ENCODE results near the gene FAM135A. TPM values are rescaled to one million over a fixed set of nuclear protein-coding genes. Genes with fewer than 3 reads are reported as not detected.
A peak's percentile ranks its signal among the peaks of the same experiment; 100 is the strongest.

Gene FAM135A
- total RNA-seq = 11.4 TPM
- long read RNA-seq, partial matches to known transcripts = 1 of 3 reads
- long read RNA-seq, other reads (novel, unspliced or antisense) = 2 of 3 reads

GRCh38 chr6:70413114-70413991 is at the start of gene FAM135A:
Gene FAM135A, plus strand, starts transcription at chr6:70413508. Its CDS starts 14,835 bp downstream, at chr6:70428343.
- ATAC-seq = peak; percentile 99
- intact Hi-C loops (cut with DNase I) = loop anchor here (10.0 kb wide), 1 partner anchor 251 kb away; the partner anchor contains the start of gene SMAP1
- peak; percentile 97 for DNase-seq (ENCODE audit: missing footprints)

GRCh38 chr6:70363741-70364493 is 49.4 kb upstream of the FAM135A start:
- ATAC-seq = no peak
- intact Hi-C loops (cut with DNase I) = no loop called here
- peak; percentile 62 for DNase-seq (ENCODE audit: missing footprints)

GRCh38 chr6:70369332-70369950 is 43.9 kb upstream of the FAM135A start:
- peak; percentile 64 for DNase-seq (ENCODE audit: missing footprints)
- peak; percentile 60 for ATAC-seq
- intact Hi-C loops (cut with DNase I) = loop anchor here (1.0 to 2.0 kb wide), 2 partner anchors 59 to 149 kb away; no protein-coding TSS in a partner anchor

- intact Hi-C loops (cut with DNase I) = loop anchor here (10.0 kb wide), 1 partner anchor 644 kb away; no protein-coding TSS in a partner anchor
- DNase-seq (ENCODE audit: missing footprints) (no peak), ATAC-seq (no peak)
Measured at GRCh38 chr6:70370496-70370895, 42.8 kb upstream of the FAM135A start.

- ATAC-seq = no peak
- DNase-seq (ENCODE audit: missing footprints) = no peak
- intact Hi-C loops (cut with DNase I) = loop anchor here (10.0 kb wide), 1 partner anchor 643 kb away; no protein-coding TSS in a partner anchor
Measured at GRCh38 chr6:70371454-70372105, 41.7 kb upstream of the FAM135A start.

- DNase-seq (ENCODE audit: missing footprints) = no peak
- no peak for ATAC-seq
- intact Hi-C loops (cut with DNase I) = loop anchor here (10.0 kb wide), 1 partner anchor 640 kb away; no protein-coding TSS in a partner anchor
Measured at GRCh38 chr6:70375166-70375565, 38.1 kb upstream of the FAM135A start.

GRCh38 chr6:70375882-70376281 is 37.4 kb upstream of the FAM135A start:
- DNase-seq (ENCODE audit: missing footprints) = no peak
- intact Hi-C loops (cut with DNase I) = loop anchor here (10.0 kb wide), 1 partner anchor 639 kb away; no protein-coding TSS in a partner anchor
- no peak for ATAC-seq

- intact Hi-C loops (cut with DNase I) = loop anchor here (10.0 kb wide), 1 partner anchor 638 kb away; no protein-coding TSS in a partner anchor
- no peak for ATAC-seq
- DNase-seq (ENCODE audit: missing footprints) = no peak
Measured at GRCh38 chr6:70376628-70377027, 36.7 kb upstream of the FAM135A start.

- intact Hi-C loops (cut with DNase I) = loop anchor here (10.0 kb wide), 1 partner anchor 637 kb away; no protein-coding TSS in a partner anchor
- DNase-seq (ENCODE audit: missing footprints) (no peak), ATAC-seq (no peak)
Measured at GRCh38 chr6:70377372-70377771, 35.9 kb upstream of the FAM135A start.

- no peak for ATAC-seq
- no peak for DNase-seq (ENCODE audit: missing footprints)
- intact Hi-C loops (cut with DNase I) = loop anchor here (10.0 kb wide), 1 partner anchor 635 kb away; no protein-coding TSS in a partner anchor
Measured at GRCh38 chr6:70379473-70380013, 33.8 kb upstream of the FAM135A start.

- intact Hi-C loops (cut with DNase I) = no loop called here
- DNase-seq (ENCODE audit: missing footprints) (no peak), ATAC-seq (no peak)
Measured at GRCh38 chr6:70380252-70380651, 33.1 kb upstream of the FAM135A start.

- intact Hi-C loops (cut with DNase I) = no loop called here
- no peak for ATAC-seq
- no peak for DNase-seq (ENCODE audit: missing footprints)
Measured at GRCh38 chr6:70380771-70381416, 32.4 kb upstream of the FAM135A start.

- ATAC-seq (no peak), DNase-seq (ENCODE audit: missing footprints) (no peak)
- intact Hi-C loops (cut with DNase I) = no loop called here
Measured at GRCh38 chr6:70381417-70381782, 31.9 kb upstream of the FAM135A start.

GRCh38 chr6:70385901-70386300 is 27.4 kb upstream of the FAM135A start:
- intact Hi-C loops (cut with DNase I) = no loop called here
- DNase-seq (ENCODE audit: missing footprints) = no peak
- no peak for ATAC-seq

GRCh38 chr6:70388814-70389213 is 24.5 kb upstream of the FAM135A start:
- intact Hi-C loops (cut with DNase I) = no loop called here
- DNase-seq (ENCODE audit: missing footprints) = no peak
- ATAC-seq = no peak

GRCh38 chr6:70389261-70389660 is 24.0 kb upstream of the FAM135A start:
- intact Hi-C loops (cut with DNase I) = no loop called here
- no peak for DNase-seq (ENCODE audit: missing footprints)
- no peak for ATAC-seq

GRCh38 chr6:70390067-70390466 is 23.2 kb upstream of the FAM135A start:
- intact Hi-C loops (cut with DNase I) = no loop called here
- DNase-seq (ENCODE audit: missing footprints) (no peak), ATAC-seq (no peak)

- intact Hi-C loops (cut with DNase I) = no loop called here
- DNase-seq (ENCODE audit: missing footprints) (no peak), ATAC-seq (no peak)
Measured at GRCh38 chr6:70391492-70391891, 21.8 kb upstream of the FAM135A start.

All from Right ventricle myocardium inferior (tissue), 1 donor.